K562 (cell line): ENCODE data around the gene GPR15. TPM values are rescaled to one million over a fixed set of nuclear protein-coding genes. Genes with fewer than 3 reads are reported as not detected.
A peak's percentile ranks its signal among the peaks of the same experiment; 100 is the strongest.

ENCODE experiments used
- ATF3 ChIP-seq, 2 experiments: fragments of 450-650 bp in 1 of 2; sonication (generic) in 1 of 2; formaldehyde crosslinking in 1 of 2; IDR thresholded peaks in 1 of 2; conservative IDR thresholded peaks in 1 of 2; 2 replicates each; pipeline versions ENCODE4 v1.6.1 to v1.8.1; 2016 to 2023; ENCODE audit warnings: mild to moderate bottlenecking in 2 of 2, moderate library complexity in 2 of 2, inconsistent platforms in 1 of 2, missing genetic modification reagents in 1 of 2
- C11orf30 ChIP-seq: fragments of 450-650 bp; IDR thresholded peaks from 2 replicates; pipeline ENCODE4 v1.6.1; 2016; ENCODE audit warnings: low read depth, mild to moderate bottlenecking
- CBX2 ChIP-seq: fragments of 200-600 bp; sonication (generic); IDR thresholded peaks from one replicate; pipeline ENCODE4 v1.6.1; 2012; ENCODE audit warnings: mild to moderate bottlenecking, low read length, inconsistent platforms; ENCODE audit not compliant: insufficient read depth, poor library complexity, severe bottlenecking
- DMBX1 ChIP-seq: fragments of 250-450 bp; sonication (Bioruptor Pico); IDR thresholded peaks from 2 replicates; pipeline ENCODE4 v1.8.0; 2022; ENCODE audit warnings: inconsistent platforms, mild to moderate bottlenecking, moderate library complexity, borderline replicate concordance
- ETV1 ChIP-seq: fragments of 450-650 bp; conservative IDR thresholded peaks from 2 replicates; pipeline ENCODE4 v1.6.1; 2016; ENCODE audit warnings: missing genetic modification characterization, control low read depth, low read depth, missing compliant biosample characterization
- KLF10 ChIP-seq: fragments of 250-450 bp; sonication (Bioruptor Pico); IDR thresholded peaks from 2 replicates; pipeline ENCODE4 v1.6.1; 2021; ENCODE audit warnings: matching md5 sums
- MAFF ChIP-seq: IDR thresholded peaks from 2 replicates; pipeline ENCODE4 v1.6.1; 2012; ENCODE audit warnings: low read length, improper control_type of control experiment
- NCOA4 ChIP-seq: fragments of 450-650 bp; IDR thresholded peaks from 2 replicates; pipeline ENCODE4 v1.6.1; 2018; ENCODE audit warnings: mild to moderate bottlenecking; ENCODE audit not compliant: partially characterized antibody
- PHF20 ChIP-seq: fragments of 450-650 bp; IDR thresholded peaks from 2 replicates; pipeline ENCODE4 v1.6.1; 2018; ENCODE audit not compliant: partially characterized antibody
- RHOXF2B ChIP-seq: fragments of 250-450 bp; sonication (Bioruptor Pico); conservative IDR thresholded peaks from 2 replicates; pipeline ENCODE4 v1.5.1; 2021
- TARDBP ChIP-seq: fragments of 450-650 bp; IDR thresholded peaks from 2 replicates; pipeline ENCODE4 v1.6.1; 2016
- TCF7L2 ChIP-seq: fragments of 150-350 bp; IDR thresholded peaks from 2 replicates; pipeline ENCODE4 v1.6.1; 2016; ENCODE audit warnings: low read depth, mild to moderate bottlenecking, low read length, moderate library complexity
- ZNF146 ChIP-seq: IDR thresholded peaks from one replicate; pipeline ENCODE4 v1.6.1; 2018; ENCODE audit warnings: missing compliant biosample characterization; ENCODE audit not compliant: unreplicated experiment
- ZNF449 ChIP-seq: fragments of 250-450 bp; sonication (Bioruptor Pico); IDR thresholded peaks from 2 replicates; pipeline ENCODE4 v1.8.0; 2022; ENCODE audit warnings: moderate library complexity, mild to moderate bottlenecking, inconsistent platforms
- ZNF696 ChIP-seq: fragments of 250-450 bp; sonication (Bioruptor Pico); conservative IDR thresholded peaks from 2 replicates; pipeline ENCODE4 v1.4.0; 2020; ENCODE audit warnings: mild to moderate bottlenecking, moderate library complexity
- ZNF764 ChIP-seq: fragments of 250-450 bp; sonication (Bioruptor Pico); IDR thresholded peaks from 2 replicates; pipeline ENCODE4 v1.4.0; 2020; ENCODE audit warnings: low read depth, mild to moderate bottlenecking, moderate library complexity
- ZZZ3 ChIP-seq: fragments of 450-650 bp; IDR thresholded peaks from 2 replicates; pipeline ENCODE4 v1.6.1; 2016; ENCODE audit warnings: antibody characterized with exemption, mild to moderate bottlenecking, moderate library complexity
- polyA plus RNA-seq, 8 experiments: library from polyadenylated mRNA; depleted of rRNA in 4 of 8; stranded (reverse) in 5 of 8; unstranded in 3 of 8; fragments of >200 nt; fragmentation: Nextera tagmentation in 2 of 8; fragmentation: Illumina TruSeq in 1 of 8; extraction: Ambion mirVana in 2 of 8; extraction: Trizol in 1 of 8; gene quantifications; 2 replicates each; pipeline versions ENCODE4 v1.2.1 to v1.2.3, GENCODE V29; 2011 to 2014; ENCODE audit warnings: inconsistent platforms in 1 of 8, missing spikeins in 1 of 8
- total RNA-seq, 7 experiments: library from RNA; depleted of rRNA in 6 of 7; stranded (reverse); fragments of >200 nt in 6 of 7; fragmentation: Illumina TruSeq in 2 of 7; extraction: Trizol in 2 of 7; gene quantifications; 2 replicates each; pipeline versions ENCODE4 v1.2.1 to v1.2.3, GENCODE V29; 2011 to 2021; ENCODE audit warnings: low replicate concordance in 1 of 7
- TF ChIP-seq, protein P1 (sequence below): fragments of 250-450 bp; sonication (Bioruptor Pico); IDR thresholded peaks from 2 replicates; pipeline ENCODE4 v1.9.0; 2021; ENCODE audit warnings: mild to moderate bottlenecking, inconsistent platforms
- TF ChIP-seq, protein P2 (sequence below): fragments of 450-650 bp; IDR thresholded peaks from 2 replicates; pipeline ENCODE4 v1.6.1; 2016; ENCODE audit warnings: low read depth, mild to moderate bottlenecking, moderate library complexity
- TF ChIP-seq, protein P3 (sequence below), 3 experiments: fragments of 200-800 bp in 1 of 3; sonication (Bioruptor generic) in 1 of 3; sonication (generic) in 1 of 3; formaldehyde crosslinking in 1 of 3; IDR thresholded peaks; 2 replicates each; pipeline versions ENCODE4 v1.6.1 to v1.8.0; 2016 to 2022; ENCODE audit warnings: mild to moderate bottlenecking in 2 of 3, missing compliant biosample characterization in 2 of 3, missing genetic modification characterization in 2 of 3, missing genetic modification reagents in 1 of 3
- TF ChIP-seq, protein P4 (sequence below): fragments of 450-650 bp; IDR thresholded peaks from 2 replicates; pipeline ENCODE4 v1.6.1; 2016; ENCODE audit warnings: missing biosample characterization, missing genetic modification characterization

Gene GPR15
- total and polyA plus RNA-seq, 9 of the 15 experiments (the other 6 are each of a cell fraction or from before 2014, with no cell fraction given), result 0.13 TPM; not detected in 8

DNA sequence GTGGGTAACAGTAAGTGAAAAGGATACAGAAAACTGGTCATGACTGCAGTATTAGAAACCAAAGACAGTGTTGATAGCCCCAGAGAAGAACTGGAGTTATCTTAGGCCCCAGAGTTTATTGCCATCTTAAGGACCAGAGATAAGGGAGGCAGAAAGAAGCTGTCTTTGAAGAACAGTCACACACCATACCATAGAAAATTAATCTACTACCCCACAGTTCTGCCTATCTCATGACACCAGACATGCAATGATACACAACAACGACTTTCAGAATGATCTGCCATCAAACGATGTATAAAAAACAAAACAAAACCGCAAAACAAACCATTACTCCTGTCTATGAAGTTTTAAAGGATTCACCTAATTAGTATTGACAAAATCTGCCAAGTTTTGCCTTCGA lies 52.0 kb downstream of the GPR15 start (continued):
- TF ChIP-seq, protein P1, sequence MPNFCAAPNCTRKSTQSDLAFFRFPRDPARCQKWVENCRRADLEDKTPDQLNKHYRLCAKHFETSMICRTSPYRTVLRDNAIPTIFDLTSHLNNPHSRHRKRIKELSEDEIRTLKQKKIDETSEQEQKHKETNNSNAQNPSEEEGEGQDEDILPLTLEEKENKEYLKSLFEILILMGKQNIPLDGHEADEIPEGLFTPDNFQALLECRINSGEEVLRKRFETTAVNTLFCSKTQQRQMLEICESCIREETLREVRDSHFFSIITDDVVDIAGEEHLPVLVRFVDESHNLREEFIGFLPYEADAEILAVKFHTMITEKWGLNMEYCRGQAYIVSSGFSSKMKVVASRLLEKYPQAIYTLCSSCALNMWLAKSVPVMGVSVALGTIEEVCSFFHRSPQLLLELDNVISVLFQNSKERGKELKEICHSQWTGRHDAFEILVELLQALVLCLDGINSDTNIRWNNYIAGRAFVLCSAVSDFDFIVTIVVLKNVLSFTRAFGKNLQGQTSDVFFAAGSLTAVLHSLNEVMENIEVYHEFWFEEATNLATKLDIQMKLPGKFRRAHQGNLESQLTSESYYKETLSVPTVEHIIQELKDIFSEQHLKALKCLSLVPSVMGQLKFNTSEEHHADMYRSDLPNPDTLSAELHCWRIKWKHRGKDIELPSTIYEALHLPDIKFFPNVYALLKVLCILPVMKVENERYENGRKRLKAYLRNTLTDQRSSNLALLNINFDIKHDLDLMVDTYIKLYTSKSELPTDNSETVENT, result no peak
- TF ChIP-seq NCOA4 (peak; percentile 91), ZNF449 (CRISPR knock-in tag) (peak; percentile 80; the same call in 1 of the 2 replicates), ATF3 (IDR thresholded peaks at IDR 0.05) (peak; percentile 43; the same call in 1 of the 2 replicates), ATF3 (CRISPR knock-in tag; conservative IDR thresholded peaks at IDR 0.05) (no peak), KLF10 (CRISPR knock-in tag) (no peak), TCF7L2 (no peak), TARDBP (peak; percentile 92; the same call in 1 of the 2 replicates), ETV1 (peak; percentile 39; the same call in 1 of the 2 replicates), ZNF696 (CRISPR knock-in tag) (no peak), PHF20 (no peak), MAFF (no peak), ZZZ3 (no peak), RHOXF2B (CRISPR knock-in tag) (no peak), CBX2 (no peak), C11orf30 (no peak), DMBX1 (CRISPR knock-in tag) (peak; percentile 90), ZNF764 (CRISPR knock-in tag) (no peak), ZNF146 (CRISPR knock-in tag) (no peak)
- TF ChIP-seq, protein P2, sequence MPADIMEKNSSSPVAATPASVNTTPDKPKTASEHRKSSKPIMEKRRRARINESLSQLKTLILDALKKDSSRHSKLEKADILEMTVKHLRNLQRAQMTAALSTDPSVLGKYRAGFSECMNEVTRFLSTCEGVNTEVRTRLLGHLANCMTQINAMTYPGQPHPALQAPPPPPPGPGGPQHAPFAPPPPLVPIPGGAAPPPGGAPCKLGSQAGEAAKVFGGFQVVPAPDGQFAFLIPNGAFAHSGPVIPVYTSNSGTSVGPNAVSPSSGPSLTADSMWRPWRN, result peak; percentile 91
- TF ChIP-seq, protein P3, sequence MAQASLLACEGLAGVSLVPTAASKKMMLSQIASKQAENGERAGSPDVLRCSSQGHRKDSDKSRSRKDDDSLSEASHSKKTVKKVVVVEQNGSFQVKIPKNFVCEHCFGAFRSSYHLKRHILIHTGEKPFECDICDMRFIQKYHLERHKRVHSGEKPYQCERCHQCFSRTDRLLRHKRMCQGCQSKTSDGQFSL (CRISPR knock-in tag; IDR thresholded peaks at IDR 0.05), result no peak
- TF ChIP-seq, protein P3 (tag; IDR thresholded peaks at IDR 0.05), result no peak
- TF ChIP-seq, protein P4, sequence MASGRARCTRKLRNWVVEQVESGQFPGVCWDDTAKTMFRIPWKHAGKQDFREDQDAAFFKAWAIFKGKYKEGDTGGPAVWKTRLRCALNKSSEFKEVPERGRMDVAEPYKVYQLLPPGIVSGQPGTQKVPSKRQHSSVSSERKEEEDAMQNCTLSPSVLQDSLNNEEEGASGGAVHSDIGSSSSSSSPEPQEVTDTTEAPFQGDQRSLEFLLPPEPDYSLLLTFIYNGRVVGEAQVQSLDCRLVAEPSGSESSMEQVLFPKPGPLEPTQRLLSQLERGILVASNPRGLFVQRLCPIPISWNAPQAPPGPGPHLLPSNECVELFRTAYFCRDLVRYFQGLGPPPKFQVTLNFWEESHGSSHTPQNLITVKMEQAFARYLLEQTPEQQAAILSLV (tag), result no peak
